NCI-H2196 treated with DMSO at 0.1 percent for 48 hours (cell line): ENCODE data around the gene MMP25.
"Not testable (repeated sequence)": the region's sequence is repeated elsewhere in the genome, so short reads cannot be mapped to it uniquely, and the experiment has no call there.

ENCODE experiments used
- DNase-seq: peaks from one replicate; lab custom pipeline; 2025; ENCODE audit not compliant: unreplicated experiment; lab: John Stamatoyannopoulos, UW

Gene MMP25

DNA sequence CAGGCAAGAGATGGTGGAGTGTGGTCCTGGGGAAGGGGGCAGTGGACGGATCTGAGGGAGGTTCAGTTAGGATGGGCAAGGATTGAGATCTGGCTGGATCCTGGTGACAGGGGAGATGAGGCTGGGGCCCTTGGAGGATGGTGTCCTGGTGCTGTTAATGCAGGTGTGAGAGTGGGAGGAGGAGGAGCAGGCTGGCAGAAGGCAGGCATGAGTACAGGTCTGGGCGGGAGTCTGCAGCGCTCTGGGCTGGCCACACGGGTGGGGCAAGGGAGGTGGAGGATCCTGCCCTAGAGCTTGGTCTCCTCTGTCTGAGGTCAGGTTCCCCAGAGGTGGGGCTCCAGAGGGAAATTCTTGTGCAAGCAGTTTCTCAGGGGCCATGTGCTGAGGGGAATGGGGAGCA, 25.8 kb downstream of the MMP25 start:
- not testable (repeated sequence) for DNase-seq

DNA sequence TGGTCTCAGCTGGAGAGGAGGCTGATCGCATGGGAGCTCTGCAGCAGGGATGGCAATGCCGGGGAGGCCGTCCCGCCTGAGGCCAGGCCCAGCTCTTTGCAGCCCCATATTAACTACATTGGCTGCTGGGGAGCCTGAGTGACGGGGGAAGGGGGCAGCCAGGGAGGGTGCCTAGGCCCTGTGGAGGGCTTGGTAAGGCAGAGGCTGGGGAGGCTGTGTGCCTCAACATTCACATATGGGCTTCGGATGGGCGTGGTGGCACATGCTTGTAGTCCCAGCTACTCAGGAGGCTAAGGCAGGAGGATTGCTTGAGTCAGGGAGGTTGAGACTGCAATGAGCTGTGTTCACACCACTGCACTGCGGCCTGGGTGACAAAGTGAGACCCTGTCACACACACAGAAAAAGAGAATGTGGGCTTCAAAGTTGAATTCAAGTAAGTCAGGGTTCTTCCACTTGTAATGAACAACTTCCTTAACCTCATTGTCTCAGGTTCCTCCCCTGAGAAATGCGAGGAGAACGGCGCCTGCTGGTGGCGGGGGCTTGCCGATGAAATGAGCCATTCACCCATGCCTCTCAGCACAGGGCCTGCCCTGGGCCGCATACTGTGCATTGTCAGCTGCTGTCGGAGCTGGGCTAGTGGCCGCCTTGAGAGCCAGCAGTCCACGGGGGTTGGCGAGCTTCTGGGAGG, 26.4 kb downstream of the MMP25 start:
- not testable (repeated sequence) for DNase-seq

DNA sequence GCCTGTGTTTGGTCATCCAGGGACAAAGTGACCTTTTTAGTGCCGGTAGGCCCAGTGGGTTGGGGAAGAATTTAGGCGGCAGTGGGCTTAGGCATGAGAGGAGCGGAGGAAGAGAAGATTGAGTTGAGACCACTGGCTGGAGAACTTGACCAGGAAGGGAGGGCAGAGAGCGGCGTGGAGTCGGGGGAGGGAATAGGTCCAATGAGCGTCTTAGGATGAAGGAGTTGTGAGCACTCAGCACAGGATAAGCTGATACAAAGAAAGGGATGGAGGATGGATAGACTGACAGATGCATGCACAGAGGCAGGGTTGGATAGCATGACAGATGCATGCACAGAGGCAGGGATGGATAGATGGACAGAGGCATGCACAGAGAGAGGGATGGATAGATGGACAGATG, 27.1 kb downstream of the MMP25 start:
- no peak for DNase-seq

DNA sequence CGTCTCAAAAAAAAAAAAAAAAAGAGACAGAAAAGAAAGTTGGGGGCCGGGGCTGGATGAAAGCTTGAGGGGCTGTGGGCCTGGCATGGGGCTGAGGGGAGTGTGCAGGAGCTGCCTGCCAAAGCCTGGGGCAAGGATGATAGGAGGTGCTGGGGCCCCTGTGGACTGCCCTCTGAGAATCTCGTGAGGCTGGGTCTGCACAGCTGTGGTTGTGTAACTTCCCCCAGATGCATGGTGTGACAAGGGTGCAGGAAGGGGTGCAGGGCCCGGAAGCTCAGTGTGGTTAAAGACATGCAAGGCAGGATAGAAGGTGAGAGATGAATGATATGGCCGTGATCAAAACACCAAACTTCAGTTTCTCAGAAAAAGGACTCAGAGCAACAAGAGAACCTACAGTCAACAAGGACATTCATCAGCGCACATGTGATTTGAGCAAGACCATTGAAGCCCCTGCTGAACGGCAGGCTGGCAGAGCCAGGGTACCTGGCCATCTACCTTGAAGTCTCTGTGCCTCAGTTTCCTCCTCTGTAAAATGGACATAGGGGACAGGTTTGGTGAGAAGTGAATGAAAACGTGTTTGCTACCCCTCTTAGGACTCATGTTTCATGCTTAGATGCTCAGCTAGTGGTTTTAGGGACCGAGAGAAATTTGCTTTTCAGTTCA, 28.6 kb downstream of the MMP25 start:
- DNase-seq = no peak

DNA sequence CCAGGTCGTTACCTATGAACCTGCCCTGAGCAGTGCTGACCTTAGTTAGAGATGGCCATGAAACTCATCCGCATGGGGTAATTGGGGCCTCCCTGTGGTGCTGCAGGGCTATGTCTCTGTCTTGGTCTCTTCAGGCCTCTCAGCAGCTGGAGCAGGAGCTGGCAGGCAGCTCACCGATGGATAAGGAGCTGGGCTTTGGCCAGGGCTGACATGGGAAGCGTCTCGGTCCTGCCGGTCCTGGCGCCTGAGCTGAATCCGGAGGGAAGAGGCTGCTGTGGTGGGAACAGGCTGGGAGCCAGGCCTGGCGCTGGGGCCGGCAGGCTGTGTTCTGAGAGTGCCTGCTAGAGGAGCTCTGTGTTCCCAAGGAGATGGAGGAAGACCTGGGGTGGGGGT, 29.2 kb downstream of the MMP25 start:
- DNase-seq = no peak

DNA sequence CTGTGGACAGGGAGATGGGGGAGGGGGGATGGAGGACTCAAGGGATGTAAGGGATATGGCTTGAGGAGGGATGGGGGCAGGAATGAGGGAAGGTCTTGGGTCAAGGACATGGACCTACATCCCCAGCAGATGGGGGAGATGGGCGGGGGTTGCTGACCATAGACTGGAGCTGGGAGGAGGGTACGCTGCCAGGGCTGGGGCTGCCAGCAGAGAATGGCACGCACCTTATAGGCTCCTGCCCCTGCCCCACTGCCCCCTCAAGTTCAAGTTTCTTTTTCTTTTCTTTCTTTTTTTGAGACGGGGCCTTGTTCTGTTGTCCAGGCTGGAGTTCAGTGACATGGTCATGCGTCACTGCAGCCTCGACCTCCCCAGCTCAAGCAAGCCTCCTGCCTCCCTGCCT, 29.6 kb downstream of the MMP25 start:
- DNase-seq = not testable (repeated sequence)

DNA sequence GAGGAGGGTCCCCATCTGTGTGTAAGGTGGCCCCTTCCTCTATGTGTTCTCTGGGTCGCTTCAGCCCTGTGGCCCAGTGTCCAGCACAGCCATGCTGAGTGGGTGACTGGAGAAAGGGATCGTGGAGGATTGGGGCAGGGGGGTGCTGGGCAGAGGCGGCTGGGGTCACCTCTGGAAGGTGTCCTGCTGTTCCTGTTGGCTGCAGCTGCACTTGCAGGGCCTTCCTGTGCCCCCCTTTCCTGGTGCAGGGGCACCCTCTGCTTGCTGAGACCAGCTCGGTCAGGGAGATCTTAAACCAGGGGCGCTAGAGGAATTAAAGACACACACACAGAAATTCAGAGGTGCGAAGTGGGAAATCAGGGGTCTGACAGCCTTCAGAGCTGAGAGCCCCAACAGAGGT, 30.2 kb downstream of the MMP25 start:
- no peak for DNase-seq

DNA sequence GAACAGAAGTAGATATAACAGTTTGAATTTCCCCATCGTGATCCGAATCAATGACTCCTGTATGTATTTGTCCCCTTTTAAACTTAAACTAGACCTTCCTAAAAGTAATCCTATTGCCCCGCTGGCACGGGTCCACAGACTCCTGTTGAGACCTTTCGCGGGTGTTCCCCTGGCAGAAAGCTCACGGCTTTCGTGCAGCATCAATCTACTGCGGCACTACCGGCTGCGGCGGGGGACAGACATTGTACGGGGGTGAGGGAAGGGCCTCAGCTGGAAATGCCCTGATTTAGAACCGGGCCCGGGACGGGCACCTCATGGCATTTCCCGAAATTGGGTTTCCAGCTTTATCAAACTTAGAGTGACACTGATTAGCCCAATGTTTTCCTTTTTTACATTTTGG, 33.7 kb downstream of the MMP25 start:
- no peak for DNase-seq

DNA sequence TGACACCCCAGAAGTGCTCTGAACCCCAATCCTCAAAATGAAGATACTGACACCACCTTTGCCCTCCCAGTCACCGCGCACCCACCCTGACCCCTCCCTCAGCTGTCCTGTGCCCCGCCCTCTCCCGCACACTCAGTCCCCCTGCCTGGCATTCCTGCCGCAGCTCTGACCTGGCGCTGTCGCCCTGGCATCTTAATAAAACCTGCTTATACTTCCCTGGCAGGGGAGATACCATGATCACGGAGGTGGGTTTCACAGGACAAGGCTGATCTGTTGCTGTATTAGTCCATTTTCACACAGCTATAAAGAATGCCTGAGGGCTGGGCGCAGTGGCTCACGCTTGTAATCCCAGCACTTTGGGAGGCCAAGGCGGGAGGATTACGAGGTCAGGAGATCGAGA, 35.6 kb downstream of the MMP25 start:
- DNase-seq = not testable (repeated sequence)

DNA sequence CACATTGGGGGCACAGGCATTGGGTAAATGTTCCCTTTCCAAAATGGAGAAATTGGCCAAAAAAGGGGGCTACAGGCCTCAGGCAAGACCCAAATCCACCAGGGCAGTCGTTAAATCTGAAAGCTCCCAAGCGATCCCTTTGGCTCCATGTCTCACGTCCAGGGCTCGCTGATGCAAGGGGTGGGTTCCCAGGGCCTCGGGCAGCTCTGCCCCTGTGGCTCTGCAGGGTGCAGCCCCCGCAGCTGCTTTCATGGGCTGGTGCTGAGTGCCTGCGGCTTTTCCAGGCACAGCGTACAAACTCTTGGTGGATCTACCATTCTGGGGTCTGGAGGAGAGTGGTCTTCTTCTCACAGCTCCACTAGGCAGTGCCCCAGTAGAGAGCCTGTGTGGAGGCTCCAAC, 37.0 kb downstream of the MMP25 start:
- DNase-seq = not testable (repeated sequence)

DNA sequence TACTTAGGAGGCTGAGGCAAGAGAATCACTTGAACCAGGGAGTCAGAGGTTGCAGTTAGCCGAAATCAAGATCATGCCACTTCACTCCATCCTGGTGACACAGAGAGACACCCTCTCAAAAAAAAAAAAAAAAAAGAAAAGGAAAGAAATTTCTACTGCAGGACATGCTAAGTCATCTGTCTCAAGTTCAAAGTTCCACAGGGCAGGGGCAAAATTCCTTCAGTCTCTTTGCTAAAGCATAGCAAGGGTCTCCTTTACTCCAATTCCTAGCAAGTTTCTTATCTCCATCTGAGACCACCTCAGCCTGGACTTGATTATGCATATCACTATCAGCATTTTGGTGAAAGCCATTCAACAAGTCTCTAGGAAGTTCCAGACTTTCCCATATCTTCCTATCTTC, 38.1 kb downstream of the MMP25 start:
- DNase-seq = no peak

DNA sequence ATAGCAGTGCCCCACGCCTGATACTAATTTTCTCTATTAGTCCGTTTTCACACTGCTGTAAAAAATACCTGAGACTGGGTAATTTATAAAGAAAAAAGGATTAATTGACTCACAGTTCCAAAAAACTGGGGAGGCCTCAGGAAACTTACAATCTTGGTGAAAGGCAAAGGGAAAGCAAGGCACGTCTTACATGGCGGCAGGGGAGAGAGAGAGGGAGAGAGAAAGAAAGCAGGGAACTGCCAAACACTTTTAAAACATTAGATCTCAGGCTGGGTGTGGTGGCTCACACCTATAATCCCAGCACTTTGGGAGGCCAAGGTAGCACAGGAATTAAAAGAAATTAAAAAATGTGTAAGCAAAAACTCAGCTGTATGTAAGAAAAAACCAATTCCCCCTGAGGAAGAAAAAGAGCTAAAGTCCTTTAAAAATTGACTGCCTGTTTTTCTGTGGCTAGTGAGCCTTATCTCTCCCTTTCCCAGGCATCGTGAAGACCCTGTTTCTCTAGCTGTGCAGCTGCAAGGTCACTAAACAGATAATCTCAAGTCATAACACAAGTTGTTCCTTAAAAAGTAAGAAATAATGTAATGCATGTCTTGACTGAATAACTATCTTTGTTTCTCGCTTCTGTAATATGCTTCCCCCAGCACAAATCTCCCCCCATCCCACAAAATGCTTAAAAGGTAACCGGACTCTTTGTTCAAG, 38.8 kb downstream of the MMP25 start:
- DNase-seq = no peak

DNA sequence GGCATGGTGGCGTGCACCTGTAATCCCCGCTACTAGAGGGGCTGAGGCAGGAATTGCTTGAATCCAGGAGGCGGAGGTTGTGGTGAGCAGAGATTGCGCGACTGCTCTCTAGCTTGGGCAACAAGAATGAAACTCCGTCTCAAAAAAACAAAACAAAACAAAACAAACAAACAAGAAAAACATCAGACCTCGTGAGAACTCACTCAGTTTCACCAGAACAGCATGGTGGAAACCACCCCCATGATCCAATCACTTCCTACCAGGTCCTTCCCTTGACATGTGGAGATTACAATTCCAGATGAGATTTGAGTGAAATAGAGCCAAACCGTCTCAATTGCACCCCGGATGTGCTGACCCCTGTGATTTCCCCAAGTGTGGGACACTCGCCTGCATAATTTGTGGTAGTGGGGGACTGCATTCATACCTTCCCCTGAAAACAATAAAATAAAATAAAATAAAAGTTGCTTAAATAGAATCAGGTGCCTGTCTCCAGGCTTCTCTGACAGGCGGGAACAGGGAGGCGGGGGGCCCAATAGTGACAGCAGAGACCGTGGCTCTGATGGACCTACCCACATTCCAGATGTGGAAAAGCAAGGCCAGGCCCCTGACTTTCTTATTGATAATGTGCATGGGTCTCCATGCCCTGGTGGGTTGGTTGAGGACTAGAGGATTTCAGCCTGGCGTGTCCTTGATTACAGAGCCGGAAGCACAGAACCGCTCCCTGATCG, 39.7 kb downstream of the MMP25 start:
- DNase-seq = no peak

DNA sequence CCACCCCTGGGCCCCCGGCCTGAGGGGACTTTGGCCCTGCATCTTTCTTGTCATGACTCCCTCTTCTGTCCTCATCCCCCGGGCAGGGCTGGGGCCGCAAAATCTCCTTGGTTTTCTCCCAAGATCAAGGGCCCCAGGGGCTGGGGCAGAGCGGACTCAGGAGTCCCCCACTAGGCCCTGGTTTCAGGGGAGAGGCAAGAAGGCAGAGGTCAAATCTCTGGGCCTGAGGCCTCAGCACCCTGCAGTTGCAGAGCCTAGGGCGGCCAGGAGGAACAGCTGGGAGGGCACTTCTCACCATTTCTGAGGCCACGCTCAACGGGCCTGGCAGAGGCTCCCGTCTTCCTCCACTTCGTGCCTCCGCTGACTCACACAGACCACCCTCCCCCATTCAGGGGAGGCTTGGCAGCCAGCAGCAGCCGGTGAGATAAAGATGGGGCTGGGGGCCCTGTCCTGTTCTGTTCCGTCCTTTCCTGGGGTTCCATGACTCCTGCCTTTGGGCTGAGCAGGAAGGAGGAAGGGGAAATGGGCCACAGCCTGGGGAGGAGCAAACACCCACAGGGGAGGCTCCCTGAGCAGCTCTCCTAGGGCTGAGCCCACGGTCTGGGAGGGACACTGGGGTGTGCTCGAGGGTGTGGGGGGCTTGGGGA, 40.4 kb downstream of the MMP25 start:
- DNase-seq = no peak

DNA sequence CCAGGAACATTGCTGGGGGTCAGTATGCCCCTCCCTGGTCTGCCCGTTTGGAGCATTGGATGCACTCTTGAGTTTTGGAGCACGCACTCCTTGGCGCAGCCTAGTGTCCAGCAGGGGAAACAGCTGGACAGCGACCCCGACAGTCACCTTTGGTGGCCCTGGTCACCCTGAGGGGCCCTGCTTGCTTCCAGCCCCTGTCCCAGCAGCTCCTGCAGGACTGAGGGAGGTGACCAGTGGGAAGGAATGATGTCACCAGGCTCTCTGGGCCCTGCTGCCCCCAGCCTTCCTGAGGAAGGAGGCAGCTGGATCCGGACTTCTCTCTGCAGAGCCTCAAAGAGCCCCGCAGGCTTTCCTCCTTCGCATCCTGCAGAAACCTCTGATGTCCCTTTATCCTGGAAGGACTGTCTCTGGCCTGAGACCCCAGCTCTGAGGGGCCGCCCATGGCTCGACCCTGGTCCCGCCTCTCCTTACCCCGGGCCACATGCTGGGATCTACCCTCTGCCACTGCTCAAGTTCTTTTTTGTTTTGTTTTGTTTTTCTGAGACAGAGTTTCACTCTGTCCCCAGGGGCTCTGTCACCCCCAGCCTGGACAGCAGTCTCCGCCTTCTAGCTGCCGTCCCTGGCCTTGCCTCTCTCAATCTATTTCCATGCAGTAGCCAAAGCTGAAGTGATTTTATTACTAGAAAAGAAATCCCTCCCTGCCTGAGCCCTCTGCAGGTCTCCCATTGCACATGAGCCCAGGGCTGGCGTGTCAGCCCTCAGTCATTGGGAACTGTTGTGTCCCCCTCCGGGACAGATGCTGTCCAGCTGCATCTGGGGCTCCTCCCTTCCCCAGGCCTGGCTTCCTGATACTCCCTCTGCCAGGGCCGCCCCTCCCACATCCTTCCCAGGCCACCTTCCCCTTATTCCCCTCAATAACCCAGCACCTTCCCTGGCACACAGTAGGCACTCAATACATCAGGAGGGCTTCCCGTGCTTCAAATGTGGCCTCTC, 41.2 kb downstream of the MMP25 start:
- no peak for DNase-seq

DNA sequence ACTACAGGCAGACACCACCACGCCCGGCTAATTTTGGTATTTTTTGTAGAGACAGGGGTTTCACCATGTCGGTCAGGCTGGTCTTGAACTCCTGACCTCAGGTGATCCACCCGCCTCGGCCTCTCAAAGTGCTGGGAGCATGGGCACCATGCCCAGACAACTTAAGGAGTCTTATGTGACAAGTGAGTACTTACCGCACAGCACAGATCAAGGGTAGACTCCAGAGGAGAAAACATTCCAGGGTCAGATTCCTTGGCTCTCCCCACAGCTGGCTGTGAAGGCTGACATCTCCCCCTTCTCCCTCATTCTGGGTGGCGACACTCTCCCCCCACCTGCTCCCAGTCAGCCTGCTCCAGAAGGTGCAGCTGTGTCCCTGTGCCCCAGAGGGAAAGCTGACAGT, 42.1 kb downstream of the MMP25 start:
- DNase-seq = no peak

DNA sequence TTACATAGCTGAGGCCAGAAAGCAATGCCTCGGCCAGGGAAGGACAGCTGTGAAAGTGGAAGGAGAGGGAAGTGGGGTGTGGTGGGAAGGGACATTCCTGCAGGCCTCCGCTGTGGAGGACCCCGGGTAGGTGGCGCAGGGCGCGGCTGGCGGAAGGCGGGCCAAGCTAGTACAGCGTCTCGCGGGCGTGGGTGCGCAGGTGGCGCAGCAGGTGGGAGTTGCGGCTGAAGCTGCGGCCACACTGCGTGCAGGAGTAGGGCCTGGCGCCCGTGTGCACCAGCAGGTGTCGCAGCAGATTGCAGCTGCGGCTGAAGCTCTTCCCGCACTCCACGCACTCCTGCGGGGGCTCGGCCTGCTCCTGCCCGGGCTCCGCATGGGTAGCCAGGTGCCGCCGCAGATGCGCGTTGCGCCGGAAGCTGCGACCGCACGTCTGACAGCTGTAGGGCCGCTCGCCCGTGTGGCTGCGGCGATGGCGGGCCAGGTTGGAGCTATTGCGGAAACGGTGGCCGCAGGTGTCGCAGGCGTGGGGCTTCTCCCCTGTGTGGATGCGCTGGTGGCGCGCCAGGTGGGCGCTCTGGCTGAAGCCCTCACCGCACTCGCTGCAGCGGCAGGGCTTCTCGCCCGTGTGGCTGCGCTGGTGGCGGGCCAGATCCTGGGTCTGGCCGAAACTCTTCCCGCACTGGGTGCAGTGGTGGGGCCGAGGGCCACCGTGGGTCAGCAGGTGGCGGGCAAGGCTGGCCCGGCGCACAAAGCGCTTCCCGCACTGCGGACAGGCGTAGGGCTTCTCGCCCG, 42.8 kb downstream of the MMP25 start:
- no peak for DNase-seq

DNA sequence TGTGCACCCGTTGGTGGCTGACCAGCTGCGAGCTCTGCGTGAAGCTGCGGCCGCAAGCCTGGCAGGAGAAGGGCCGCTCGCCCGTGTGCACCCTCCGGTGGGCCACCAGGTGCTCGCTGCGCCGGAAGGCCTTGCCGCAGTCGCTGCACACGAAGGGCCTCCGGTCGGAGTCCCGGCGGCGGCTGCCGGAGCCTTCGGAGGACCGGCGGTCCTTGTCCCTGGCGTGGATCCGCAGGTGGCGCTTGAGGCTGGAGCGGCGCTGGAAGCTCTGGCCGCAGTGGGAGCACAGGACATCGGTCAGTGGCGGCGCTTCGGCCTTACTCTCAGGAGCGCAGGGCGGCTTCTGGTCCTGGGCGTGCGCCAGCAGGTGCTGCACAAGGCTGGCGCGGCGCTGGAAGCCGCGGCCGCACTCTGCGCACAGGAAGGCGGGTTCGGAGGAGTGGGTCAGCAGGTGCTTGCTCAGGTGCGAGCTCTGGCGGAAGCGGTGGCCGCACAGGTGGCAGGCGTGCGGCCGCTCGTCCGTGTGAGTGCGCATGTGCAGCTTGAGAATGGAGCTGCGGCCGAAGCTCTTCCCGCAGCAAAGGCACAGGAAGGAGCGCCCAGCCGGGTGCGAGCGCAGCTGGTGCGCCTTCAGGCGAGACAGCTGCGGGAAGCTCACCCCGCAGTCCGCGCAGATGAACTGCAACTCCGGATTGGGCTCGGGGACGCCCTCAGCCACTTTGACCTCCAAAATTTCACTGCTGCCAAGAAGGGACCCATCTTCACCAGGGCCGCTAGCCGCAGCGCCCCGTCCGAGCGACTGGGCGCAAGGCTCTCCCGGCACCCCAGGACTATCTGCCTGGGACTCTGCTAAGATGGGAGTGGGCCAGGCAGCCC, 43.6 kb downstream of the MMP25 start:
- no peak for DNase-seq
